Measurements from ENCODE around the gene SLIRP. TPM values are rescaled to one million over a fixed set of nuclear protein-coding genes. Genes with fewer than 3 reads are reported as not detected.
"Not testable (repeated sequence)": the region's sequence is repeated elsewhere in the genome, so short reads cannot be mapped to it uniquely, and the experiment has no call there.

The SLIRP gene
- 10 to 100 TPM; 60.5 to 63.3 TPM for total RNA-seq

DNA sequence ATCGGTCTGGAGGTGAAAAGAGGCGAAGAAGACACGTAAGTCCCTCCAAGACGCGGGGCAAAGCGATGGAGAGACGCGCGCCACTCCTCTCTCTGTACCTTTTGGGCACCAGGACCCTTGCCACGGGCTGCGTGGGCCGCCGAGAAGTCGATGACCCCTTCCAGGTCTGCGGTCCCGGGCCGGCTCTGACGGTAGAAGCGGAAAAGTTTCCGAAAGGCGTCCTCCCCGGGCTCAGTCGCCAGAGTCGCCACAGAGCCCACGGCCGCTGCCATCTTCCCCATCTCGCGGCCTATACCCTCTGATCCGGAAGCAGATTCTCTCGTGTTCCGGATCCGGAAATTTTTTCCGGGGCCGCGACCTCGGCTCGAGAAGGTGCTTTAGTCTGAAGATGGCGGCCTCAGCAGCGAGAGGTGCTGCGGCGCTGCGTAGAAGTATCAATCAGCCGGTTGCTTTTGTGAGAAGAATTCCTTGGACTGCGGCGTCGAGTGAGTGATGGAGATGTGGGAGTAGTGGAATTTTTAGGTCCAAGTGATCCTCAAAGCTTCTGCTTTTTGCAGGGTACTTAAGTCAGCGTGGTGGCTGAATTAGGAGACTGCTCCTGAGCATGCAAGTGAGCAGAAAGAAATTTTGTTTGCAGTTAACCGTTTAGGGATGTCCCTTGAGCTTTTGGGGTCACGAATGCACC, at the start of gene SLIRP, which contains the start of gene ALKBH1:
SLIRP (plus strand) TSS at position 380 of the 685 bp plus-strand sequence; CDS start at position 389, 9 bp downstream.
ALKBH1 (minus strand) TSS at position 300 of the 685 bp plus-strand sequence; CDS start at position 281, 19 bp downstream.
- peak; percentile 97 to 98 for ATAC-seq (replicated peaks in 1 of 2)
- peaks cover 45% of the 10 kb centered on the region for H3K4me1 Mint-ChIP-seq (ENCODE audit: low read depth)

DNA sequence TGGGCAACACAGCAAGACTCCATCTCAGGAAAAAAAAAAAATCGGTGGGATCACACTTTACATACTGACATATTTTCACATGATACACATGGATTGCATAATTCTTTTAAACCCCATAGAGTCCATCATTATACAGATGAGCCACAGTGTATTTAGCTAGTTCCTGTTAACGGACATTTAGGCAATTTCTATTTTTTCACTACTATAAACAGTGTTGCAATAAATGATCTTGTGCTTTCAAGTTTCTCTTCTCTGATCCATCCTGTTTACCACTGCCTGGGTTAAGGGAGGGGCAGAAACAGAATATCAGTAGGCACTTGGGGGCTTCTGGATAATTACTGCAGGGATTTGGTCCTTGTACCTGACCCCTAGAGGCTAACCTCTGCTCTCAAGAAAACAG, 48.1 kb upstream of the SLIRP start:
- H3K9me3 Mint-ChIP-seq, result no peaks in the 10 kb centered on the region
- ATAC-seq (replicated peaks in 1 of 2) (no peak), DNase-seq (no peak)
- H3K27me3 Mint-ChIP-seq (ENCODE audit: low read depth), result no peaks in the 10 kb centered on the region
- H3K27ac Mint-ChIP-seq, result no peak overlapping the region
- peaks cover 5% of the 10 kb centered on the region for H3K4me1 Mint-ChIP-seq (ENCODE audit: low read depth)
- no peaks in the 10 kb centered on the region for H3K36me3 Mint-ChIP-seq (ENCODE audit: insufficient read depth in 2 of 2)
- no peak overlapping the region for H3K4me3 Mint-ChIP-seq

More for the DNA sequence above, at the start of gene SLIRP, which contains the start of gene ALKBH1:
- peak; percentile 89 to 91 for DNase-seq
- H3K27ac Mint-ChIP-seq, result peak within 1 kb of the TSS; percentile 90
- H3K4me3 Mint-ChIP-seq, result peak within 1 kb of the TSS; percentile 81 to 93
- no peaks in the 10 kb centered on the region for H3K27me3 Mint-ChIP-seq (ENCODE audit: low read depth)
- no peaks in the 10 kb centered on the region for H3K9me3 Mint-ChIP-seq
- peaks cover 8 to 24% of the 10 kb centered on the region in 2 donors for H3K36me3 Mint-ChIP-seq (ENCODE audit: insufficient read depth in 2 of 2)

DNA sequence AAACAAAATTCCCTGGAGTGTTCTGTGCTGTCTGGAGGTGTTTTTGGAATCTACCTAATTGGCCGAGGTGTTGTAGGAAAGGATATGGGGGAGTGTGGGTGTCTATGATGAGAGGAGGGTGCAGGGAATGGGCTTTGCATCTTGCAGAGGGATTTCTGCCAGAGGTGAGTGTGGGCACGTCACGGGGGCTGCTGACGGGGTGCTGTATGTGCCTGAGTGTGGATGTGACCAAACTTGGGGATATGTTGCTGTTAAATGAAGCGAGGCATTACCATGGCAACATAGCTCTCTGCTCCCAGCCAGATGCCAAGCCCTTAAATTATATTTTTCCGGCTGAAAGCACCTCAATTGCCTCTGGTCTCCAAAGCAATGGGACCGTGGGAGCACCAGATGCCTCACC, 47.1 kb upstream of the SLIRP start:
- Mint-ChIP-seq H3K4me1 (ENCODE audit: low read depth) (peaks cover 5% of the 10 kb centered on the region), H3K4me3 (no peak overlapping the region), H3K27ac (no peak overlapping the region), H3K9me3 (no peaks in the 10 kb centered on the region), H3K27me3 (ENCODE audit: low read depth) (no peaks in the 10 kb centered on the region), H3K36me3 (ENCODE audit: insufficient read depth in 2 of 2) (no peaks in the 10 kb centered on the region)
- no peak for DNase-seq
- no peak for ATAC-seq (replicated peaks in 1 of 2)

DNA sequence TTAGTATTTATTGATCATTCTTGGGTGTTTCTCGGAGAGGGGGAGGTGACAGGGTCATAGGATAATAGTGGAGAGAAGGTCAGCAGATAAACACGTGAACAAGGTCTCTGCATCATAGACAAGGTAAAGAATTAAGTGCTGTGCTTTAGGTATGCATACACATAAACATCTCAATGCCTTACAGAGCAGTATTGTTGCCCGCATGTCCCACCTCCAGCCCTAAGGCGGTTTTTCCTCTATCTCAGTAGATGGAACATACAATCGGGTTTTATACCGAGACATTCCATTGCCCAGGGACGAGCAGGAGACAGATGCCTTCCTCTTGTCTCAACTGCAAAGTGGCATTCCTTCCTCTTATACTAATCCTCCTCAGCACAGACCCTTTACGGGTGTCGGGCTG, 46.3 kb upstream of the SLIRP start:
- H3K4me3 Mint-ChIP-seq; H3K9me3 Mint-ChIP-seq; H3K27me3 Mint-ChIP-seq (ENCODE audit: low read depth); H3K27ac Mint-ChIP-seq; H3K36me3 Mint-ChIP-seq (ENCODE audit: insufficient read depth in 2 of 2); H3K4me1 Mint-ChIP-seq (ENCODE audit: low read depth); ATAC-seq (replicated peaks in 1 of 2); DNase-seq: not testable (repeated sequence)

DNA sequence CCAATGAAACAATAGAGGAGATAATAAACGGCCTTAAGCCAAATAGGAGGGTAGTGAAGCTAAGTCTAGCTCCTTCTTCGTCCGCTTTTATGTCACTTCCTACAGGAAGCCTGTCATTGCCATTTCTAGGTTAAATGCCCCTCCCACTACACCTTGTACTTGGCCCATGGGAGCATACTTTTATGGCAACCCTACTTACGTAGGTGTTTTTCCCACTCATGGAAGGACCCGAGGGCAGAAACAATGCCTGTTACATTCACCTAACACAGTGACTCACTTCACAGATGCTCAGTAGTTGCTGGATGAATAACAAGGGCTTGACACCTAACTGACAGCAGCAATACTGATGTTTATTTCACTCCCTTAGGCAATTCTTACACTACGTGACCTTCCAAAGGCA, 44.6 kb upstream of the SLIRP start:
- ATAC-seq (replicated peaks in 1 of 2), result peak; percentile 28 to 72
- H3K27ac Mint-ChIP-seq, result no peak overlapping the region

DNA sequence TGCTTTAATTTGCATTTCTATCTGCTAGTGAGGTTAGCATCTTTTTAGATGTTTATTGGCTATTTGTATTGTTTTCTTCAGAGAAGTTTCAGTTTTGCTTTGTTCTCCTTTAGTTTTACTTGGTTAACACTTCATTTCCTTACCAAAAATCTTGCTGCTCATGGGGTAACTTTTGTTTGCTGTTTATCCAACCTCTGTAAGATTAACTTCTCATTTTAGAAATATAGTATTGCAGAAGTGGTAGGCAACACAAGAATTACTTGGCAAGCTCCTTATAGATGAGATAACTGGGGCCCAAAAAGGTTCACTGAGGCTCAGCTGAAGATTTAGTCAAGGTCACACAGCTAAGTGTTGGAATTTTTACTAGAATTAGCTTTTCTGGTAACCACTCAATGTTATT, 40.6 kb upstream of the SLIRP start:
- no peak overlapping the region for H3K27ac Mint-ChIP-seq

More for the DNA sequence above, 44.6 kb upstream of the SLIRP start:
- no peak for DNase-seq
- H3K4me3 Mint-ChIP-seq, result no peak overlapping the region
- H3K9me3 Mint-ChIP-seq, result no peaks in the 10 kb centered on the region
- H3K36me3 Mint-ChIP-seq (ENCODE audit: insufficient read depth in 2 of 2), result no peaks in the 10 kb centered on the region
- peaks cover 5% of the 10 kb centered on the region for H3K4me1 Mint-ChIP-seq (ENCODE audit: low read depth)
- H3K27me3 Mint-ChIP-seq (ENCODE audit: low read depth), result no peaks in the 10 kb centered on the region

DNA sequence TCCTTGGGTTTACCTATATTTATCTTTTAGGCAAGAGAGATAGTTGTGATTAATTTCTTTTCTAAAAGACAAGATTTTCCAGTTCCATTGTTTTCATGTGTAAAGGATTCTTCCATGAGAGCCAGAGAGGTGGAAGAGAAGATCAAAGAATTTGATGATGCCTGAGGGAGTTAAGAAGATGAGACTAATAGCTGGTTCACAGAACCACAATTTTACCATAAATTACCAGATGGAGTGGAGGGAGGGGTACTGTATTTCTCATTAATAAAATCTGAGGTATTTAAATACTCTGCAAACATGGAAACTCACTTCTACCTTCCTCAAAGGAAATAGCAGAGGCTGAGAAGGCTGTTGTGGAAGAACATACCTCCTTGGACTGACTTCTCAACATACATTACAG, 34.7 kb upstream of the SLIRP start:
- DNase-seq (no peak), ATAC-seq (replicated peaks in 1 of 2) (no peak)
- Mint-ChIP-seq H3K36me3 (ENCODE audit: insufficient read depth in 2 of 2) (peaks cover 1 to 12% of the 10 kb centered on the region in 2 donors), H3K27ac (no peak overlapping the region), H3K4me1 (ENCODE audit: low read depth) (no peaks in the 10 kb centered on the region), H3K9me3 (no peaks in the 10 kb centered on the region), H3K4me3 (no peak overlapping the region), H3K27me3 (ENCODE audit: low read depth) (no peaks in the 10 kb centered on the region)

More for the DNA sequence above, 40.6 kb upstream of the SLIRP start:
- no peaks in the 10 kb centered on the region for H3K36me3 Mint-ChIP-seq (ENCODE audit: insufficient read depth in 2 of 2)
- no peak for DNase-seq
- ATAC-seq (replicated peaks in 1 of 2), result no peak
- no peaks in the 10 kb centered on the region for H3K9me3 Mint-ChIP-seq
- H3K27me3 Mint-ChIP-seq (ENCODE audit: low read depth), result no peaks in the 10 kb centered on the region
- no peak overlapping the region for H3K4me3 Mint-ChIP-seq
- H3K4me1 Mint-ChIP-seq (ENCODE audit: low read depth), result peaks cover 5% of the 10 kb centered on the region

DNA sequence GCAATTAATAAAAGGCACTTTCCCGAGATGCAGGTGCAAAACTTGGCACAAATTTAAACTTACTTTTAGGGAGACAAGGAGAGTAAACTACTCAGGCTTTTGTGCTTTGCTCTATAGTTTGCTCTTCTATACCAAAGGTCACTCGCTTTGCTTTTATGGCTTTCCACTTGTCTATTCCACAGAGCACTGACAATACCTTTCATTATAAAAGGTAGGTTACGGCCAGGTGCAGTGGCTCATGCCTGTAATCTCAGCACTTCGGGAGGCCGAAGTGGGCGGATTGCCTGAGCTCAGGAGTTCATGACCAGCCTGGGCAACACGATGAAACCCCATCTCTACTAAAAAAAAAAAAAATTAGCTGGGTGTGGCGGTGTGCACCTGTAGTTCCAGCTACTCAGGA, 33.0 kb upstream of the SLIRP start:
- Mint-ChIP-seq H3K36me3 (ENCODE audit: insufficient read depth in 2 of 2) (peaks cover 1 to 12% of the 10 kb centered on the region in 2 donors), H3K27me3 (ENCODE audit: low read depth) (no peaks in the 10 kb centered on the region), H3K27ac (no peak overlapping the region), H3K4me1 (ENCODE audit: low read depth) (no peaks in the 10 kb centered on the region), H3K4me3 (no peak overlapping the region), H3K9me3 (no peaks in the 10 kb centered on the region)
- no peak for DNase-seq
- ATAC-seq (replicated peaks in 1 of 2), result no peak

DNA sequence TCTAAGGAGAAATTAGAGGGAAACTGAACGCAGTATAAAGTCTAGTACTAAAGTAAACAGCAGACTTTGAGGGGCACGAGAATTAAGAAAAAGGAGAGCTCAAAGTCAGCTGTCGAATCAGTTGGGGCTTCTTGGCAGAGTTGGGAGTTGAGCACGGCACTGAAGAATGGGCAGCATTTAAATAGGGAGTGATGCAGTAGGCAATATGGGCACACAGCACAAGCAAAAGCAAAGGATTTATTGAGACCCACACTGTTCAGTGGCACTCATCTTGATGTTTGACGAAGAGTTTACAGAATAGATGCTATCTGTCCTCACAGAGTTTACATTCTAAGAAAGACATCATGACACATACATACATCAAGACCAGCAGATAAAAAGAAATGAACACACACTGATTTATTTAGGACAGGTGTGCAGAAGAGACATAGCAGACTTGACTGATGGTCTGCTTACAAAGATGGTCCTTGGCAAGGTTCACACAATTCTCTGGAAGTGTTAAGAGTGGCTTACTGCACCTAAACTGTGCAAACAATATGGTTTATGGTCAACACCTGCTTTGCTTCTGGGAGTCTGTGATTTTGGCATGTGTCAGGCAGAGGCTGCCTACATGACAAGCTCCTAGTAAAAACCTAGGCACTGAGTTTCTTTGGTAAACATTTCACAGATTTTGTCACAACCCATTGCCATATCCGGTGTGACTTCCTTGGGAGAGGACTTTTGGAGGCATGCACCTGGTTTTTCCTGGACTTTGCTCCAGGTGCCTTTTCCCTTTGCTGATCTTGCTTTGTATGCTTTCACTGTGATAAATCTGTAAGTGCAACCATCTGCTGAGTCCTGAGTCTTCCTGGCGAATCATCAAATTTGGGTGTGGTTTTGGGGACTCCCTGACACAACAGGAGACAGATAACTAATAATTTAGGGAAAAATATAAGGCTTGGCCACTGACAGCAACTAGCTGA, 26.4 kb upstream of the SLIRP start:
- H3K27me3 Mint-ChIP-seq (ENCODE audit: low read depth), result no peaks in the 10 kb centered on the region
- DNase-seq (no peak), ATAC-seq (replicated peaks in 1 of 2) (no peak)
- no peak overlapping the region for H3K27ac Mint-ChIP-seq
- H3K4me3 Mint-ChIP-seq, result no peak overlapping the region
- no peaks in the 10 kb centered on the region for H3K36me3 Mint-ChIP-seq (ENCODE audit: insufficient read depth in 2 of 2)
- no peaks in the 10 kb centered on the region for H3K9me3 Mint-ChIP-seq
- no peaks in the 10 kb centered on the region for H3K4me1 Mint-ChIP-seq (ENCODE audit: low read depth)

DNA sequence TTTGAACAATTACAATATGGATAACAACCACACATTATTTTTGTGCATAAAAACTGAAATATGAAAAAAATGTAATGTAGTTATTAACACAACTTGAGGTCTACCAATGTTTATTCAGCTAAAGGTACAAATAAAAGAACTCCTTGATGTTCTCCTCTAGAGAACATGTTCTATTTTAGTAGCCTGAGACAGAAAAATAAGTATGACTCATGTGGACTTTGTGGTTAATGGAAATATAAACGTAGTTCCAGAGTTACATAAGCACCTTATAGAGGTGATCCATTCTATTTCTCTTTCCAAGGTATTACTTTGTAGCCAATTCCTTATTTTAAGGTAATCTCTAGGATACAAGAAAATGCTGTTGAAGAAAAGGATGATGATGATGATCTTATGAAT, 25.7 kb upstream of the SLIRP start:
- no peaks in the 10 kb centered on the region for H3K9me3 Mint-ChIP-seq
- ATAC-seq (replicated peaks in 1 of 2), result no peak
- H3K27me3 Mint-ChIP-seq (ENCODE audit: low read depth), result no peaks in the 10 kb centered on the region
- no peak for DNase-seq
- no peak overlapping the region for H3K4me3 Mint-ChIP-seq
- H3K27ac Mint-ChIP-seq, result no peak overlapping the region
- H3K36me3 Mint-ChIP-seq (ENCODE audit: insufficient read depth in 2 of 2), result peaks cover 0 to 3% of the 10 kb centered on the region in 2 donors
- H3K4me1 Mint-ChIP-seq (ENCODE audit: low read depth), result no peaks in the 10 kb centered on the region

DNA sequence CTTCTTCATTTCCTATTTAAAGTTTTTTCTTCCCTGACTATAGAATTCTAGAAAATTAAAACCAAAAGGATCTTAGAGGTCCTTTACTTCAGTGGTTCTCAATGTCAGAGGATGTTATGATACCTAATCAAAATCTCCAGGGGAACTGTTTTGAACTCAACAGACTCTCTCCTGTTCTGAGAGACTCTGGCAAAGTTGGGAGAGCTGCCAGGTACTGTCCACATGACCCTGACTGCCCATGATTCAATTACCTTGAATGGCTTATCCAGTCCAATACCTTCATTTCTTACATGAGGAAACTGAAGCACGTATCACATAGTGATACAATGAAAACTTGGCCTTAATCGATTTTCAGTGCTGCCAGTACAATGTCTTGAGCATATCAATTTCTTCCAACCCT, 16.6 kb upstream of the SLIRP start:
- DNase-seq (no peak), ATAC-seq (replicated peaks in 1 of 2) (no peak)
- Mint-ChIP-seq H3K27ac (no peak overlapping the region), H3K36me3 (ENCODE audit: insufficient read depth in 2 of 2) (peaks cover 2 to 5% of the 10 kb centered on the region in 2 donors), H3K27me3 (ENCODE audit: low read depth) (no peaks in the 10 kb centered on the region), H3K4me1 (ENCODE audit: low read depth) (no peaks in the 10 kb centered on the region), H3K4me3 (no peak overlapping the region), H3K9me3 (no peaks in the 10 kb centered on the region)

DNA sequence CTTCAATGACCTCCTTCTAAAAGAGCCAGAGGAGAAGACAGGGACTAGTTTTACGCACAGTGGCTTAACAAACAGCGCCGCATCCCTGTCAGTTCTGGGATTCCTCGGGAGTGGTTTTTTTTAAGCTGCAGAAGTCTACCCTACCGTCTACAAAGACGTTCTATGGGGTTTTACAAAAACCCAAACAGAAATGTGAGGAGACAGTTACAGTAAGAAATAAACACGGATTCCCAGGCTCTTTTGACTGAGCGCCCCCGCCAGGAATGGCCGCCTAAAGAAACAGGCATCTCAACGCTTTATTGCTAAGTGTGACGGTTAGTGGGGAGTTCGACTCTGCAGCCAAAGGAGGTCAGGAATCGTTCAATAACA, 564 bp upstream of the SLIRP start:
- peak overlapping the region; percentile 81 to 93 for H3K4me3 Mint-ChIP-seq
- DNase-seq, result no peak
- no peaks in the 10 kb centered on the region for H3K27me3 Mint-ChIP-seq (ENCODE audit: low read depth)

DNA sequence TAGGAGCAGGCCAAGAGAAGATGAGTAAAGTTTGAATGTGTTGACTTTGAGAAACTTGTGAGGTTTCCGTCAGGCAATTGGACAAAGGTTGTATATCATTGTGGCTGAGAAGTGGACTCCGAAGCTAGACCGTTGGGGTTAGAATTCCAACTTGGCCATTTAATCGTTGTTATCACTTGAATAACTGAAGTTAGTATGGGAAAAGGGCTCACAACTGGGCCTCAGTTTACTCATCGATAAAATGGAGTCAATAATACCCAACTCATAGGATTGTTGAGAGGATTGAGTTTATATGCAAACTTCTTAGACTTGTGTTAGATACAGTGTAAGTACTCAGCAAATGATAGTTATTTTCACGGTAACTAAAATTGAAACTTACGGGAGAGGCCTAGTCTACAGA, 846 bp downstream of the SLIRP start:
- no peak for DNase-seq
- H3K27ac Mint-ChIP-seq, result peak overlapping the region; percentile 90
- peak in 1 of 2 donors; percentile 25 for ATAC-seq (replicated peaks in 1 of 2)
- peaks cover 54% of the 10 kb centered on the region for H3K4me1 Mint-ChIP-seq (ENCODE audit: low read depth)
- H3K9me3 Mint-ChIP-seq, result no peaks in the 10 kb centered on the region
- peaks cover 8 to 28% of the 10 kb centered on the region in 2 donors for H3K36me3 Mint-ChIP-seq (ENCODE audit: insufficient read depth in 2 of 2)
- H3K4me3 Mint-ChIP-seq, result peak overlapping the region; percentile 81 to 93
- no peaks in the 10 kb centered on the region for H3K27me3 Mint-ChIP-seq (ENCODE audit: low read depth)

More for the DNA sequence above, 564 bp upstream of the SLIRP start:
- H3K27ac Mint-ChIP-seq, result peak overlapping the region; percentile 90
- peaks cover 8 to 24% of the 10 kb centered on the region in 2 donors for H3K36me3 Mint-ChIP-seq (ENCODE audit: insufficient read depth in 2 of 2)
- H3K9me3 Mint-ChIP-seq, result no peaks in the 10 kb centered on the region
- peak in 1 of 2 donors; percentile 19 for ATAC-seq (replicated peaks in 1 of 2)
- peaks cover 41% of the 10 kb centered on the region for H3K4me1 Mint-ChIP-seq (ENCODE audit: low read depth)
